ENCODE data around the gene VEGFB.
A peak's percentile ranks its signal among the peaks of the same experiment; 100 is the strongest.
"Not testable (repeated sequence)": the region's sequence is repeated elsewhere in the genome, so short reads cannot be mapped to it uniquely, and the experiment has no call there.

Gene VEGFB

DNA sequence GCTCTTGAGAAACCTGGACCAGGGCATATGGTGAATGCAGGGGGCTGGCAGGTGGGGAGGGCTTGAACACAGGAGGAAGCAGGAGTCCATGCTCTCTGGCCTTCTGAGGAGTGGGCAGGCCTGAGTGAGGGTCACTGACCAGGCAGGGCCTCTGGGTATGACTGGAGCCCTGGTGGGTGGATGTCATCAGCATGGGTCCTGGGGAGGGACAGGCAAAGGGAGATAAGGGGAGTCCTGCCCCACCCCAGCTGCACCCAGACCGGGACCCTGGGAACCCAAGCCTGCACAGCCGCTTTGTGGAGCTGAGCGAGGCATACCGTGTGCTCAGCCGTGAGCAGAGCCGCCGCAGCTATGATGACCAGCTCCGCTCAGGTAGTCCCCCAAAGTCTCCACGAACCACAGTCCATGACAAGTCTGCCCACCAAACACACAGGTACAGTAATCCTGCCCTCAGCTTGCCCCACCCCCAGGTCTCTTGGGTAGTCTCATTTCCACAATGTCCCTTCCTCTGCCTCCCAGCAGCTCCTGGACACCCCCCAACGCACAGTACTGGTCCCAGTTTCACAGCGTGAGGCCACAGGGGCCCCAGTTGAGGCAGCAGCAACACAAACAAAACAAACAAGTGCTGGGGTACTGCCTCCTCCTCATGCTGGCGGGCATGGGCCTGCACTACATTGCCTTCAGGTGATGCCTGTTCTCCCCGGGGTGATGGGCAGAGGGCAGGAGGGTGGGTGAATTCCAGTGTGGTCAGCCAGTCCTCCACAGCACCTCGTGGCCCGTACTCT, 2.0 kb upstream of the VEGFB start:
- no peak for DNase-seq (ENCODE audit: low spot score)

GRCh38 chr11:64232967-64233315, 1.4 kb upstream of the VEGFB start:
- no peak for DNase-seq (ENCODE audit: low spot score)

GRCh38 chr11:64234647-64235379, 429 bp downstream of the VEGFB start:
- no peak for DNase-seq (ENCODE audit: low spot score)

DNA sequence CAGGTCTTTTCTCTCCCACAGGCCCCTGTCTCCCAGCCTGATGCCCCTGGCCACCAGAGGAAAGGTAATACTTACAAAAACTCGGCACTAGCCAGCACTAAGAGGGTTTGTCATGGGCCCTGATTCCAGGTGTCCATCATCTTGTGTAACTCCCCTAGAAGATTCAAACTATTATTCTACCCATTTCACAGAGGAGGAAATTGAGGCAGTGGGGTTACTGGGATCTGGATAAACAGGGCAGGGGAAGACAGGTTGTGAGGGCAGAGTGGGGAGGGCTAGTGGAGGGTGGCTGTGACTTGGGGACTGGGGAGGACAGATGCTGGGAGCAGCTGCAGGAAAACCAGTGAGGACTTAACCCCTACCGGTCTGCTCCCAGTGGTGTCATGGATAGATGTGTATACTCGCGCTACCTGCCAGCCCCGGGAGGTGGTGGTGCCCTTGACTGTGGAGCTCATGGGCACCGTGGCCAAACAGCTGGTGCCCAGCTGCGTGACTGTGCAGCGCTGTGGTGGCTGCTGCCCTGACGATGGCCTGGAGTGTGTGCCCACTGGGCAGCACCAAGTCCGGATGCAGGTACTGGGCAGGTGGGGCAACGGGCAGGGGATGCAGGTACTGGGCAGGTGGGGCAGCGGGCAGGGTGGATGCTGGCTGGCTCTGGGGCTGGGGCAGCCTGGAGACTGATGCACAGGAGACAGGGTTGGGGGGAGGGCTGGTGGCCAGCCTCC, 1.2 kb downstream of the VEGFB start:
- DNase-seq (ENCODE audit: low spot score), result no peak

- no peak for DNase-seq (ENCODE audit: low spot score)
Measured at GRCh38 chr11:64237484-64237951, 3.1 kb downstream of the VEGFB start.

DNA sequence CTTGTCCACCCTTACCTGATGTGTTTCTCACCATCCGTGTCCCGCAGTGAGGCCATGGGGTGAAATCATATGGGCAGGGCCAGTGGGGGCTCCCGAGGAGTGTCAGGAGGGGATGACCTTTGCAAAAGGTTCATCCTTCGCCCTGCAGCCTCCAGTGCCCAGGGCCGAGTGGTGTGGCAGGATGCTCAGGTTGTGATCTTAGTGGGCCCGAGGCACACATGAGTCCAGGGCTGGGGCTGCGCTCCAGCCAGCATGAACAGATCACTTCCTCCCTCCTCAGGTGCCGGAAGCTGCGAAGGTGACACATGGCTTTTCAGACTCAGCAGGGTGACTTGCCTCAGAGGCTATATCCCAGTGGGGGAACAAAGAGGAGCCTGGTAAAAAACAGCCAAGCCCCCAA, 3.7 kb downstream of the VEGFB start:
- DNase-seq (ENCODE audit: low spot score), result no peak

- no peak for DNase-seq (ENCODE audit: low spot score)
Measured at GRCh38 chr11:64238999-64239398, 4.6 kb downstream of the VEGFB start.

DNA sequence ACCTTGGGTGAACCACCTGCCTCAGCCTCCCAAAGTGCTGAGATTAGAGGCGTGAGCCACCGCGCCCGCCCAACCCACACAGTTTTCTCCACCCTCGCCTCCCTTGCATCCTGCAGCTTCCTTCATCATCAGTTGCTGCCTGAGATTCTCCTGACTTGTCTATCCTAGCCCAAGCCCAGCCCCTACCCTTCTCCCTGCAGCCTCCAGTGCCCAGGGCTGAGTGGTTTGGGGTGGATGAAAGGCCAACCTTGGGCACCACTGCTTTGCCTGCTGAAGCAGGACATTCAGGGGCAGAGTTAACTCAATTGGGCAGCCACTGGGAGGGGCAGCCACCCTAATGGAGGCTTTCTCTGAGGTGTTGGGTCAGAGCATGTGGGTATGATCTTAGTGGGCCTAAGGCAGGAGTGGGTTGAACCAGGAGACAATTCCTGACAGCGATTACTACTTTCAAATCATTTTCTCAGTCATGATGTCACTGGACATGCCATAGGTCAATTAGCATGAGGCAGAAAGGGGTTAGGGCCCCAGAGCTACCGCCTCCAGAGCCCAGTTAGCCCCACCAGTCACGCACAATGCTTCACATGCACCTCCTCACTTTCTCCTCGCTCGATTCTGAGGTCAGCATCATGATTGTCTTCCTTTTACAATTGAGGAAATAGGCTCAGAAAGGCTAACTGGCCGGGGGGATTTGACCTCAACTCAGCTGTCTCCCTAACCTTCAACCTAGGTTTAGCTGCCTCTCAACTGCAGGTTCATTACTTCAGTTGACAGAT, 5.5 kb downstream of the VEGFB start:
- DNase-seq (ENCODE audit: low spot score), result peak; percentile 82

DNA sequence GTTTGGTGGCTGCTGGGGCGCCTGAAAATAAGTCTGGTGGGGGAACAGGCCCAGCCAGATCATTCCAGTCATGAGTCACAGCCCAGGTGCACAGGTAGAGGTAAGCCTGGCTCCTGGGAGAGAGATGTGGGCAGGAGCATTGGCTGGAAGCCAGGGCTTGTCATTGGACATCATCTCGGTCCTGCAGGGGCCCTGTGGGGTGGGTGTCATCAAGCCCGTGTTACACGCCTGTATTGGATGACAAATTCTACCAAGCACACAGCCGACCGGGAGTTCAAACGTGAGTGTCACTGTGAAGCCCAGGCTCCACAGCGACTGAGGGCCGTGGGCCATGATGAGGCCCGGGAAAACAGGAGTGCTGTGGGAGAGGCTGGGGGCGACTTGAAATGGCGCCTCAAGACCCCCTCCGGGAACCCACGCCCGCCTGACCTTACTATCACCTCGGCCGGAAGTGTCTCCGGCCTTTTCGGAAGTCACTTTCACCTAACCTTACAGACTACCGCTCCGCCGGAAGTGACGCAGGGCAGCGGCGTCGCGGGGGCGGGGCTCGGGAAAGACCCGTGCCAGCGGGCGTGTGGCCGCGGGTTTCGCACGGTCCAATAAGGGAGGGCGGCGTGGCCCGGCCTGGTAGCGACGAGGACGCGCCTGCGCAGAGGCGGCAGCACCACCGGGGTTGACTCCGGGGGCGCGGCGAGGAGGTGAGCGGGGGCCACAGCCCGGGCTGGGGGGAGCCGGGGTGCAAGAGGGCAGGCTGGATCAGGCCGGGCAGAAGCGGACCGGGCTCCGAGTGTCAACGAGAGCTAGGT, 6.3 kb downstream of the VEGFB start, which contains the start of gene FKBP2:
Gene FKBP2 (plus strand): TSS at position 661 of the 806 bp plus-strand sequence. CDS start 1,293 bp downstream, outside the sequence.
- peak; percentile 96 for DNase-seq (ENCODE audit: low spot score)

- DNase-seq (ENCODE audit: low spot score), result peak; percentile 99
Measured at GRCh38 chr11:64241241-64241490, 6.8 kb downstream of the VEGFB start.

GRCh38 chr11:64241491-64242374, 7.3 kb downstream of the VEGFB start:
- no peak for DNase-seq (ENCODE audit: low spot score)

DNA sequence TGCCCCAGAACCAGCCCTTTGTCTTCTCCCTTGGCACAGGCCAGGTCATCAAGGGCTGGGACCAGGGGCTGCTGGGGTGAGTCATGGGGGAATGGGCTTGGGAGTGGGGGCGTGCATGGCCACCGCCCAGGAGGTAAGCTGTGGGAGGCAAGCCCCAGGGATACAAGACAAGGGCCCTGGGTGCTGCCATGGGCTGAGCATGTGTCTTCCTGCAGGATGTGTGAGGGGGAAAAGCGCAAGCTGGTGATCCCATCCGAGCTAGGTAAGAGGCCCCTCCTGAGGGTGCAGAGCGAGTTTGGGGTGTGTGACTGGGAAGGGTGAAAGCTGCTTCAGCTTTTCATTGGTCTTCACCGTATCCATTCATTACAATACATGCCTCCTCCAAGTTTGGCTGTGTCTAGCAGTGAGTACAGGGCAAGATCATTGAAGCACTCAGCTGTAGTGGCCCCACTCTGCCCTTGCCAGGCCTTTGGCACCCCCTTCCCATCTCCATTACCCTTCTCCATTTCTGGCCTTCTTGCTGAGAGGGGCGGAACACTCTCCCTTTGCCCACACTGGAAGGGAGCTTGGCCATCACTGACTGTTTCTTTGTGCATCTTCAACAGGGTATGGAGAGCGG, 9.0 kb downstream of the VEGFB start:
- no peak for DNase-seq (ENCODE audit: low spot score)

GRCh38 chr11:64244107-64244506, 9.7 kb downstream of the VEGFB start:
- no peak for DNase-seq (ENCODE audit: low spot score)

DNA sequence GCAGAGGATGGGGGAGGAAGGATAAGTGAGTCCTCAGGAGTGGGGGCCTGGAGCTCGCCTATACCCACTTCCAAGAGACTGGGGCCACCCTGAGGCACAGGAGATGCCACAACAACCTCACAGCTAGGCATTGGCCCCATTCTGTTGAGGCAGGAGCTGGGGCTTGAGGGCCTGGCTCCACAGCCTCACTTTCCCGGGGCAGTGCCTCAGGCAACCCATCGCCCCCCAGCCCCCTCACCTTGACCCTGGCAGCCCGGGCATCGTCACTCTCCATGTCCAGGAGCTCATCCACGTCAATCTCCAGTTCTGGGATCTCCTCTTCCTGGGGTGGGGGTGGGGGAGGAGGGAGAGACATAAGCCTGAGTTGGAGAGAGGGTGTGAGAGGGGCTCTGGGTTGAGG, 10.6 kb downstream of the VEGFB start:
- DNase-seq (ENCODE audit: low spot score), result no peak

GRCh38 chr11:64245401-64245796, 11.0 kb downstream of the VEGFB start:
- no peak for DNase-seq (ENCODE audit: low spot score)

DNA sequence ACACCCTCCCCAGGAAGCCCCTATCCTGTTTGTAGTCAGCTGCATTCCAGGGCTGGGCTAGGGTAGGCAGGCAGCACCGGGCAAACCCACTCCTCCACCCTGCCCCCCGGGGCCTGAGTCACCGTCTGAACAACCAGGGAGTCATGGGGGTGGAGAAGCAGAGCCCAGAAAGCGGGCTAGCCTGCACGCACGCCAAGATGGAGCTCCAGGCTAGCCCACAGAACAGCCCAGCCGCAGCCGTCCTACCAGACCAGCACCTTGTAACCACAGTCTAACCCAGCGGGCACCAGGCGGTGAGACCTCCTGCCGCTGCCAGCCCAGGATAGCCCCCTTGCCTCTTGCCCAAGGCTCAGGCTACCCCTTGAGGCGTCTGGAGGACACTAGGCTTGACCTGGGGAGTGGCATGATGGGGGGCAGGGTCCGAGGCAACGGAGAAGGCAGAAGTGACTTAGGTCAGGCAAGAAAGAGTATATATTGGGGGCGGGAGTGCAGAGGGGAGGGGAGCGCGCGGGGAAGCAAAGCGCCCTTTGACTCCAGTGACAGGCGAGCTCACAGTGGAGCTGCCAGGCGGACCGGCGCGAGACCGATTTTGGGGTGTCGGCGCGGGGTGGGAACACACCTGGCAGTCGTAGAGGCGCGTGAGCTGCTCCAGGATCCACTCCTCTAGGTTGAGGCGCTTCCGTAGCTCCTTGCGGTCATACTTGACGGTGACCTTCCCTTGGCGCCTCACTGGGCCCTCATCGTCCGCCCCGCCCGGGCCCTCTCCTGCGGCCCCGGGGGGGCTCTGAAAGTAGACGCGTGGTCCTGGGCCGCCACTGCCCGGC, 11.6 kb downstream of the VEGFB start:
- DNase-seq (ENCODE audit: low spot score), result no peak

DNA sequence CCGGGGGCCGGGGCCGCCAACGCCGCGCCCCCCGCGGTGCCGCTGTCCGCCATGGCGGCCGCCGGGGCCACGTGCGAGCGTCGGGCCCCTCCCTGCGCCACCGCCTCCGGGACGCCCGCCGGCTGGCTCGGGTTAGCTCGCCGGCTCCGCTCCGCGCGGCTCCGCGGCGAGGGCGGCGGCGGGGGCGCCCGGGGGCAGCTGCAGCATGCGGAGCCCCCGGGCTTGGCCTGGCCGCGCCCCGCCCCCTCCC, 12.2 kb downstream of the VEGFB start:
- not testable (repeated sequence) for DNase-seq (ENCODE audit: low spot score)

DNA sequence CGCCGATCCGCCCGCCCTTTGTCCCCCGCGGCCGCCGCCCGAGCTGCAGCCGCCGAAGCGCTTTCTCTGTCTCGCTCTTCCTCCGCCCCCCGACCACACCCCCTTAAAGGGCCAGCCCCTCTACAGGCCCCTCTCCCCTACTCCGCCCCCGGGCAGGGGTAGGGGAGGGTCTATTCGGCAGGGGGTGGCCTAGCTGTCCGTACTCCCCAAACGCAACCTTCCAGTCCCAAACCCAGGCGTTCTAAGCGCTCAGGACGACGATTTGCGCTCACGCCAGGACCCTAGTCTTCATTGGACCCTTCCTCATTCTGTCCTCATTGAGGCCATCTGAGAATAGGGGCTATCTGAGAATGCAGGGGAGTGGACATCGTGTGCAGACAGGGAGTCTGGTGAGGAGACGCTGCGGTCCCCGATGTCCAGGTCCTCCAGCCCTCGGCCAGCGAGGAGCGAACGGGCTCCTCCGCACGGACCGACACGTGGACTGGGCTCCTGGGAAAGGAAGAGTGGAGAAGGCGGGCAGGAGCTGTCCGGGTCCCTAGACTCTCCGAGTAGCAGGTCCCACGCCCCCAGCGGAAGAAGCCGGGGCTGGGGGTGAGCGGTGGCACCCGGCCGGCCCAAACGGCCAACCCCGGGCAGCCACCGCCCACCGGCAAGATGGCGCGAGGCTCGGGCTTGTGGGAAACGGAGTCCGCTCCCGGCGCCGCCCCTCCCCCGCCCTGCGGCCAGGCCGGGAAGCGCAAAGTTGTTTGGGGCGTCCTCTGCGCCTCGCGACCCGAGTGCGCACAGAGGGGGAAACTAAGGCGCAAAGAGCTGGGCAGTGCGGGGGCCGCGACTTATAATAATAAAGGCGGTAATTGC, 12.7 kb downstream of the VEGFB start, which contains the start of gene PPP1R14B:
Gene PPP1R14B (minus strand): TSS at position 73 of the 858 bp plus-strand sequence. CDS start 270 bp downstream, outside the sequence.
- no peak for DNase-seq (ENCODE audit: low spot score)

Data from pons (tissue), 1 donor.